DMS53 treated with DMSO at 0.1 percent for 48 hours (cell line): ENCODE data around the gene IL19.

Source experiments
- DNase-seq: peaks from one replicate; lab custom pipeline; 2025; ENCODE audit not compliant: unreplicated experiment; lab: John Stamatoyannopoulos, UW

The IL19 gene

GRCh38 chr1:206854401-206855129 is 84.0 kb downstream of the IL19 start:
- no peak for DNase-seq

- no peak for DNase-seq
Observed at GRCh38 chr1:206855859-206856258, 85.3 kb downstream of the IL19 start.

GRCh38 chr1:206856674-206857464 is 86.3 kb downstream of the IL19 start:
- DNase-seq = no peak

GRCh38 chr1:206859082-206859521 is 88.5 kb downstream of the IL19 start:
- no peak for DNase-seq

GRCh38 chr1:206860165-206860564 is 89.6 kb downstream of the IL19 start:
- no peak for DNase-seq

- DNase-seq = no peak
Observed at GRCh38 chr1:206863266-206863665, 92.7 kb downstream of the IL19 start.

GRCh38 chr1:206864939-206865671 is 94.5 kb downstream of the IL19 start, which contains the start of gene IL20:
Gene IL20, plus strand, starts transcription at chr1:206865623. Its CDS starts 230 bp downstream, at chr1:206865853.
- peak; percentile 75 for DNase-seq

GRCh38 chr1:206866062-206866461 is 95.5 kb downstream of the IL19 start:
- DNase-seq = no peak

- DNase-seq = no peak
Observed at GRCh38 chr1:206867239-206867638, 96.7 kb downstream of the IL19 start.

GRCh38 chr1:206867716-206868115 is 97.1 kb downstream of the IL19 start:
- DNase-seq = no peak

GRCh38 chr1:206868264-206868663 is 97.7 kb downstream of the IL19 start:
- DNase-seq = no peak

GRCh38 chr1:206872139-206872538 is 101.6 kb downstream of the IL19 start:
- DNase-seq = no peak

- no peak for DNase-seq
Observed at GRCh38 chr1:206873603-206874188, 103.1 kb downstream of the IL19 start.

GRCh38 chr1:206875752-206876377 is 105.3 kb downstream of the IL19 start:
- no peak for DNase-seq

GRCh38 chr1:206878456-206878855 is 107.9 kb downstream of the IL19 start:
- no peak for DNase-seq

- no peak for DNase-seq
Observed at GRCh38 chr1:206880314-206880713, 109.7 kb downstream of the IL19 start.

- no peak for DNase-seq
Observed at GRCh38 chr1:206882555-206882954, 112.0 kb downstream of the IL19 start.

- no peak for DNase-seq
Observed at GRCh38 chr1:206883160-206883559, 112.6 kb downstream of the IL19 start.

GRCh38 chr1:206883876-206884275 is 113.3 kb downstream of the IL19 start:
- DNase-seq = no peak

GRCh38 chr1:206885341-206886060 is 114.9 kb downstream of the IL19 start:
- DNase-seq = no peak
